DND-41 (cell line): ENCODE measurements around the gene PPP1R3A.

Source experiments
- ATAC-seq: fragments of 200-7000 bp; cut with Tn5 transposase; 3 replicates; pipeline ENCODE4 v1.9.1; 2021; ENCODE audit warnings: low read depth; ENCODE audit not compliant: insufficient read depth
- DNase-seq: peaks from one replicate; pipeline ENCODE4 v3.0.0-alpha.2; 2020
- H2AFZ ChIP-seq: 2 replicates; pipeline ENCODE4 v1.6.0; 2012; ENCODE audit warnings: low read depth, low read length
- H3K27ac ChIP-seq: 2 replicates; pipeline ENCODE4 v1.5.1; 2012; ENCODE audit warnings: low read length, inconsistent platforms
- H3K27me3 ChIP-seq: fragments of 200-600 bp; sonication (generic); 2 replicates; pipeline ENCODE4 v1.6.0; 2012; ENCODE audit warnings: low read length, mild to moderate bottlenecking, inconsistent platforms; ENCODE audit not compliant: insufficient read depth, poor library complexity
- H3K36me3 ChIP-seq: 2 replicates; pipeline ENCODE4 v1.5.1; 2012; ENCODE audit warnings: low read length, inconsistent platforms; ENCODE audit not compliant: insufficient read depth
- H3K4me1 ChIP-seq: 2 replicates; pipeline ENCODE4 v1.5.1; 2012; ENCODE audit warnings: mild to moderate bottlenecking, low read length; ENCODE audit not compliant: insufficient read depth
- H3K4me2 ChIP-seq: 2 replicates; pipeline ENCODE4 v1.6.0; 2012; ENCODE audit warnings: mild to moderate bottlenecking, moderate library complexity, low read length, inconsistent platforms; ENCODE audit not compliant: insufficient read depth
- H3K4me3 ChIP-seq, 2 experiments: fragments of 200-600 bp in 1 of 2; shearing (Covaris generic) in 1 of 2; 2 replicates each; pipeline ENCODE4 v1.5.1; 2012 to 2016; ENCODE audit warnings: inconsistent platforms in 2 of 2, low read length in 2 of 2, mild to moderate bottlenecking in 2 of 2, low read depth in 1 of 2, moderate library complexity in 1 of 2
- H3K79me2 ChIP-seq: 2 replicates; pipeline ENCODE4 v1.6.0; 2012; ENCODE audit warnings: low read length, inconsistent platforms; ENCODE audit not compliant: insufficient read depth
- H3K9ac ChIP-seq: 2 replicates; pipeline ENCODE4 v1.6.0; 2012; ENCODE audit warnings: low read depth, mild to moderate bottlenecking, inconsistent platforms, low read length, moderate library complexity
- H3K9me3 ChIP-seq: 2 replicates; pipeline ENCODE4 v1.5.1; 2012; ENCODE audit warnings: low read length, moderate library complexity, mild to moderate bottlenecking, inconsistent platforms; ENCODE audit not compliant: insufficient read depth, severe bottlenecking
- H4K20me1 ChIP-seq: 2 replicates; pipeline ENCODE4 v1.6.0; 2012; ENCODE audit warnings: low read length; ENCODE audit not compliant: insufficient read depth
- CTCF ChIP-seq: IDR thresholded peaks from 2 replicates; pipeline ENCODE4 v1.5.1; 2012; ENCODE audit warnings: borderline replicate concordance, low read length, moderate library complexity, mild to moderate bottlenecking; ENCODE audit not compliant: poor library complexity, severe bottlenecking; ENCODE audit errors: extremely low read depth
- EZH2 ChIP-seq: IDR thresholded peaks from 3 replicates; pipeline ENCODE4 v1.6.1; 2012; ENCODE audit warnings: borderline replicate concordance, low read depth, mild to moderate bottlenecking, moderate library complexity, low read length, inconsistent platforms; ENCODE audit not compliant: severe bottlenecking

PPP1R3A gene

GRCh38 chr7:113891031-113891350 lies 27.8 kb downstream of the PPP1R3A start:
- Histone ChIP-seq H3K9me3 (no peaks in the 10 kb centered on the region), H3K4me3 (no peak overlapping the region), H3K36me3 (no peaks in the 10 kb centered on the region), H3K27me3 (peaks cover 3% of the 10 kb centered on the region), H4K20me1 (no peaks in the 10 kb centered on the region), H3K4me1 (no peaks in the 10 kb centered on the region), H3K27ac (no peak overlapping the region), H2AFZ (no peak overlapping the region), H3K9ac (no peak overlapping the region), H3K4me2 (no peak overlapping the region), H3K79me2 (no peaks in the 10 kb centered on the region)
- no peak for TF ChIP-seq EZH2
- no peak for TF ChIP-seq CTCF
- no peak for ATAC-seq
- no peak for DNase-seq

GRCh38 chr7:113890331-113891030 lies 28.3 kb downstream of the PPP1R3A start:
- no peak overlapping the region for H3K4me2 ChIP-seq
- H3K9me3 ChIP-seq, result no peaks in the 10 kb centered on the region
- no peak overlapping the region for H3K4me3 ChIP-seq
- H4K20me1 ChIP-seq, result no peaks in the 10 kb centered on the region
- no peak for TF ChIP-seq EZH2
- TF ChIP-seq CTCF, result no peak
- ATAC-seq, result no peak
- no peak for DNase-seq
- H3K27me3 ChIP-seq, result peaks cover 3% of the 10 kb centered on the region
- no peaks in the 10 kb centered on the region for H3K4me1 ChIP-seq
- H2AFZ ChIP-seq, result no peak overlapping the region
- H3K9ac ChIP-seq, result no peak overlapping the region
- no peak overlapping the region for H3K27ac ChIP-seq
- H3K36me3 ChIP-seq, result no peaks in the 10 kb centered on the region
- H3K79me2 ChIP-seq, result no peaks in the 10 kb centered on the region

- Histone ChIP-seq H3K27me3 (no peaks in the 10 kb centered on the region), H3K27ac (no peak overlapping the region), H3K36me3 (no peaks in the 10 kb centered on the region), H3K79me2 (no peaks in the 10 kb centered on the region), H2AFZ (no peak overlapping the region), H3K4me1 (no peaks in the 10 kb centered on the region), H3K4me2 (no peak overlapping the region), H3K4me3 (no peak overlapping the region), H3K9ac (no peak overlapping the region), H3K9me3 (no peaks in the 10 kb centered on the region), H4K20me1 (no peaks in the 10 kb centered on the region)
- DNase-seq, result no peak
- TF ChIP-seq EZH2 (no peak), CTCF (no peak)
- no peak for ATAC-seq
Observed at GRCh38 chr7:113883096-113883495, 35.7 kb downstream of the PPP1R3A start.
